ENCODE data around the gene WDR18.
"Not testable (repeated sequence)": the region's sequence is repeated elsewhere in the genome, so short reads cannot be mapped to it uniquely, and the experiment has no call there.

Gene WDR18

GRCh38 chr19:1019980-1020867 is 36.1 kb downstream of the WDR18 start:
- peak; percentile 45 for DNase-seq (ENCODE audit: low spot score)

GRCh38 chr19:1020868-1021425 is 36.8 kb downstream of the WDR18 start, which contains the start of gene TMEM259:
Gene TMEM259, minus strand, starts transcription at chr19:1021123. Its CDS starts 127 bp downstream, at chr19:1020996.
- DNase-seq (ENCODE audit: low spot score): peak; percentile 98

- DNase-seq (ENCODE audit: low spot score): not testable (repeated sequence)
Observed at GRCh38 chr19:1023883-1024188, 39.7 kb downstream of the WDR18 start.

- not testable (repeated sequence) for DNase-seq (ENCODE audit: low spot score)
Observed at GRCh38 chr19:1025080-1025479, 40.9 kb downstream of the WDR18 start.

- no peak for DNase-seq (ENCODE audit: low spot score)
Observed at GRCh38 chr19:1025960-1026782, 42.0 kb downstream of the WDR18 start, which contains the start of gene CNN2. Gene CNN2, plus strand, starts transcription at chr19:1026608. Its CDS starts 54 bp downstream, at chr19:1026662.

- no peak for DNase-seq (ENCODE audit: low spot score)
Observed at GRCh38 chr19:1026783-1027649, 42.9 kb downstream of the WDR18 start.

GRCh38 chr19:1027650-1028061 is 43.5 kb downstream of the WDR18 start:
- DNase-seq (ENCODE audit: low spot score): no peak

GRCh38 chr19:1028062-1028926 is 44.1 kb downstream of the WDR18 start:
- DNase-seq (ENCODE audit: low spot score): no peak

GRCh38 chr19:1032264-1032867 is 48.2 kb downstream of the WDR18 start:
- no peak for DNase-seq (ENCODE audit: low spot score)

- DNase-seq (ENCODE audit: low spot score): no peak
Observed at GRCh38 chr19:1035998-1036621, 52.0 kb downstream of the WDR18 start.

- DNase-seq (ENCODE audit: low spot score): no peak
Observed at GRCh38 chr19:1037621-1038064, 53.5 kb downstream of the WDR18 start.

- DNase-seq (ENCODE audit: low spot score): no peak
Observed at GRCh38 chr19:1038978-1039645, 55.0 kb downstream of the WDR18 start.

- peak; percentile 98 for DNase-seq (ENCODE audit: low spot score)
Observed at GRCh38 chr19:1039646-1040475, 55.7 kb downstream of the WDR18 start, which contains the start of gene ABCA7. Gene ABCA7, plus strand, starts transcription at chr19:1040107. Its CDS starts 1,255 bp downstream, at chr19:1041362.

- peak; percentile 93 for DNase-seq (ENCODE audit: low spot score)
Observed at GRCh38 chr19:1040476-1041271, 56.5 kb downstream of the WDR18 start.

GRCh38 chr19:1041272-1041834 is 57.2 kb downstream of the WDR18 start:
- DNase-seq (ENCODE audit: low spot score): no peak

- no peak for DNase-seq (ENCODE audit: low spot score)
Observed at GRCh38 chr19:1041835-1042685, 57.9 kb downstream of the WDR18 start.
